ENCODE data around the gene RBPJ.

RBPJ gene

GRCh38 chr4:26320538-26321372 lies at the start of gene RBPJ:
TSS of gene RBPJ (plus strand) at chr4:26321014. CDS start at chr4:26321029, 15 bp downstream.
- peak within 1 kb of the TSS; percentile 93 for H3K27ac ChIP-seq
- TF ChIP-seq, protein P1, sequence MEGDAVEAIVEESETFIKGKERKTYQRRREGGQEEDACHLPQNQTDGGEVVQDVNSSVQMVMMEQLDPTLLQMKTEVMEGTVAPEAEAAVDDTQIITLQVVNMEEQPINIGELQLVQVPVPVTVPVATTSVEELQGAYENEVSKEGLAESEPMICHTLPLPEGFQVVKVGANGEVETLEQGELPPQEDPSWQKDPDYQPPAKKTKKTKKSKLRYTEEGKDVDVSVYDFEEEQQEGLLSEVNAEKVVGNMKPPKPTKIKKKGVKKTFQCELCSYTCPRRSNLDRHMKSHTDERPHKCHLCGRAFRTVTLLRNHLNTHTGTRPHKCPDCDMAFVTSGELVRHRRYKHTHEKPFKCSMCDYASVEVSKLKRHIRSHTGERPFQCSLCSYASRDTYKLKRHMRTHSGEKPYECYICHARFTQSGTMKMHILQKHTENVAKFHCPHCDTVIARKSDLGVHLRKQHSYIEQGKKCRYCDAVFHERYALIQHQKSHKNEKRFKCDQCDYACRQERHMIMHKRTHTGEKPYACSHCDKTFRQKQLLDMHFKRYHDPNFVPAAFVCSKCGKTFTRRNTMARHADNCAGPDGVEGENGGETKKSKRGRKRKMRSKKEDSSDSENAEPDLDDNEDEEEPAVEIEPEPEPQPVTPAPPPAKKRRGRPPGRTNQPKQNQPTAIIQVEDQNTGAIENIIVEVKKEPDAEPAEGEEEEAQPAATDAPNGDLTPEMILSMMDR (conservative IDR thresholded peaks at IDR 0.05) = no peak

GRCh38 chr4:26271703-26272102 lies 49.1 kb upstream of the RBPJ start:
- H3K27ac ChIP-seq = no peak overlapping the region
- TF ChIP-seq, protein P1 (conservative IDR thresholded peaks at IDR 0.05) = no peak

GRCh38 chr4:26272654-26273615 lies 47.9 kb upstream of the RBPJ start:
- TF ChIP-seq, protein P1 (conservative IDR thresholded peaks at IDR 0.05) = no peak

GRCh38 chr4:26273616-26273980 lies 47.2 kb upstream of the RBPJ start:
- H3K27ac ChIP-seq = no peak overlapping the region
- TF ChIP-seq, protein P1 (conservative IDR thresholded peaks at IDR 0.05) = no peak

More at GRCh38 chr4:26272654-26273615, 47.9 kb upstream of the RBPJ start:
- H3K27ac ChIP-seq = no peak overlapping the region

- TF ChIP-seq, protein P1 (conservative IDR thresholded peaks at IDR 0.05) = no peak
- H3K27ac ChIP-seq = no peak overlapping the region
Measured at GRCh38 chr4:26275281-26275680, 45.5 kb upstream of the RBPJ start.

DNA sequence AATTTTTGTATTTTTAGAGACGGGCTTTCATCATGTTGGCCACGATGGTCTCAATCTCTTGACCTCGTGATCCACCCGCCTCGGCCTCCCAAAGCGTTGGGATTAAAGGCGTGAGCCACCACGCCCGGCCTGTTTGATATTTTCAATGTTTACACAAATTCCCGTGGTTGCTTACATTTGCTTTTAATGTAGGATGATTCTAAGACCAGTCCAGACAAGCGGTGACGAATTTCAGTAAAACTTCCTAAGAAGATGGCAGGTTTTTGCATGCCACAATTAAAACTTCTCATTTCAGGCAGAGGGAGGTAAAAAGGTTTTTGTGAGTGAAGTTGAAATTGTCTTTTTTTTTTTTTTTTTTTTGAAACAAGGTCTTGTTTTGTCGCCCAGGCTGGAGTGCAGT lies 41.4 kb upstream of the RBPJ start:
- TF ChIP-seq, protein P1 (conservative IDR thresholded peaks at IDR 0.05) = no peak
- no peak overlapping the region for H3K27ac ChIP-seq

GRCh38 chr4:26281881-26282280 lies 38.9 kb upstream of the RBPJ start:
- no peak overlapping the region for H3K27ac ChIP-seq

More at GRCh38 chr4:26281881-26282280, 38.9 kb upstream of the RBPJ start:
- TF ChIP-seq, protein P1 (conservative IDR thresholded peaks at IDR 0.05) = no peak
